ENCODE results near the gene MCTP1. TPM values are rescaled to one million over a fixed set of nuclear protein-coding genes. Genes with fewer than 3 reads are reported as not detected.

MCTP1 gene
- total RNA-seq, 1 experiment from 2014 or later, result 5.6 TPM

- H3K9me3 Mint-ChIP-seq, result no peaks in the 10 kb centered on the region
- H3K36me3 Mint-ChIP-seq, result peaks cover 10% of the 10 kb centered on the region
- TF ChIP-seq ZNF396 (CRISPR knock-in tag; IDR thresholded peaks at IDR 0.05; ENCODE audit: borderline replicate concordance), result no peak
- no peak for TF ChIP-seq MYBL2 (CRISPR knock-in tag; IDR thresholded peaks at IDR 0.05)
- no peak for TF ChIP-seq FOXP4 (CRISPR knock-in tag; IDR thresholded peaks at IDR 0.05)
- no peak for TF ChIP-seq USF2 (CRISPR knock-in tag; IDR thresholded peaks at IDR 0.05)
- TF ChIP-seq GRHL2 (CRISPR knock-in tag; IDR thresholded peaks at IDR 0.05; ENCODE audit: insufficient replicate concordance, severe bottlenecking), result no peak
- TF ChIP-seq IRF2 (CRISPR knock-in tag; IDR thresholded peaks at IDR 0.05; ENCODE audit: borderline replicate concordance, low read depth), result no peak
- no peak for TF ChIP-seq FOXK1 (CRISPR knock-in tag; IDR thresholded peaks at IDR 0.05)
- TF ChIP-seq ZNF532 (CRISPR knock-in tag; IDR thresholded peaks at IDR 0.05; ENCODE audit: borderline replicate concordance), result no peak
- no peak overlapping the region for H3K27ac Mint-ChIP-seq
- POLR2A ChIA-PET, result no interaction called here
- H3K4me1 Mint-ChIP-seq, result no peaks in the 10 kb centered on the region
- CTCF ChIA-PET, result no interaction called here
- no peak for ATAC-seq
- no peak for DNase-seq (ENCODE audit: low spot score)
- no peaks in the 10 kb centered on the region for H3K27me3 Mint-ChIP-seq (ENCODE audit: low read depth)
- no peak overlapping the region for H3K4me3 Mint-ChIP-seq
These were observed 610.2 kb downstream of the MCTP1 start for GRCh38 chr5:94674490-94675382.

GRCh38 chr5:94672746-94673145 lies 612.1 kb downstream of the MCTP1 start:
- POLR2A ChIA-PET, result interaction anchor here (0.7 kb wide), 1 partner anchor 565 kb away, joined by 3 read pairs; no protein-coding TSS in a partner anchor

GRCh38 chr5:94670726-94671125 lies 614.2 kb downstream of the MCTP1 start:
- DNase-seq (ENCODE audit: low spot score) (no peak), ATAC-seq (no peak)
- Mint-ChIP-seq H3K9me3 (no peaks in the 10 kb centered on the region), H3K36me3 (peaks cover 6% of the 10 kb centered on the region; the same call in 1 of the 2 replicates), H3K27ac (no peak overlapping the region), H3K4me1 (no peaks in the 10 kb centered on the region), H3K4me3 (no peak overlapping the region), H3K27me3 (ENCODE audit: low read depth) (no peaks in the 10 kb centered on the region)
- ChIA-PET POLR2A (no interaction called here), CTCF (no interaction called here)
- TF ChIP-seq SOX15 (CRISPR knock-in tag; IDR thresholded peaks at IDR 0.05), result no peak
- no peak for TF ChIP-seq USF1 (CRISPR knock-in tag; IDR thresholded peaks at IDR 0.05)
- TF ChIP-seq RORB (CRISPR knock-in tag; IDR thresholded peaks at IDR 0.05), result no peak
- no peak for TF ChIP-seq CBFB (CRISPR knock-in tag; IDR thresholded peaks at IDR 0.05; ENCODE audit: low read depth)
- no peak for TF ChIP-seq ATF6 (CRISPR knock-in tag; IDR thresholded peaks at IDR 0.05)
- no peak for TF ChIP-seq USF2 (CRISPR knock-in tag; IDR thresholded peaks at IDR 0.05)

More at GRCh38 chr5:94672746-94673145, 612.1 kb downstream of the MCTP1 start:
- DNase-seq (ENCODE audit: low spot score) (no peak), ATAC-seq (no peak)
- Mint-ChIP-seq H3K4me1 (no peaks in the 10 kb centered on the region), H3K9me3 (no peaks in the 10 kb centered on the region), H3K4me3 (no peak overlapping the region), H3K27me3 (ENCODE audit: low read depth) (no peaks in the 10 kb centered on the region), H3K27ac (no peak overlapping the region), H3K36me3 (peaks cover 6% of the 10 kb centered on the region; the same call in 1 of the 2 replicates)
- TF ChIP-seq ZNF138 (CRISPR knock-in tag; conservative IDR thresholded peaks at IDR 0.05) (no peak), TEAD4 (CRISPR knock-in tag; IDR thresholded peaks at IDR 0.05) (no peak), FOXK1 (CRISPR knock-in tag; IDR thresholded peaks at IDR 0.05) (no peak), NFE2L1 (CRISPR knock-in tag; IDR thresholded peaks at IDR 0.05) (no peak), ZNF263 (CRISPR knock-in tag; IDR thresholded peaks at IDR 0.05; ENCODE audit: low read depth) (no peak), MXD4 (CRISPR knock-in tag; IDR thresholded peaks at IDR 0.05; ENCODE audit: borderline replicate concordance) (no peak), GTF2I (CRISPR knock-in tag; conservative IDR thresholded peaks at IDR 0.05) (no peak), PRRX2 (CRISPR knock-in tag; IDR thresholded peaks at IDR 0.05) (no peak), SMAD4 (CRISPR knock-in tag; IDR thresholded peaks at IDR 0.05) (no peak), ETV6 (CRISPR knock-in tag; IDR thresholded peaks at IDR 0.05) (no peak), HMGA2 (CRISPR knock-in tag; IDR thresholded peaks at IDR 0.05) (no peak), RORB (CRISPR knock-in tag; IDR thresholded peaks at IDR 0.05) (no peak), ZNF317 (CRISPR knock-in tag; IDR thresholded peaks at IDR 0.05; ENCODE audit: borderline replicate concordance, low read depth) (no peak)
- CTCF ChIA-PET, result interaction anchor here (1.2 kb wide), 1 partner anchor 65 kb away, joined by 3 read pairs; no protein-coding TSS in a partner anchor

All from WTC11 (cell line).